HT-29 (cell line): ENCODE measurements around the gene AGBL2. TPM values are rescaled to one million over a fixed set of nuclear protein-coding genes. Genes with fewer than 3 reads are reported as not detected.
"Not testable (repeated sequence)": the region's sequence is repeated elsewhere in the genome, so short reads cannot be mapped to it uniquely, and the experiment has no call there.

Source experiments
- DNase-seq: peaks from one replicate; pipeline ENCODE4 v3.0.0-alpha.2; 2015; ENCODE audit warnings: low spot score
- small RNA-seq: library from RNA; depleted of rRNA; stranded (forward); fragments of <200 nt; gene quantifications from one replicate; pipeline ENCODE3, GENCODE V24; 2014
- total RNA-seq: library from RNA; depleted of rRNA; stranded (reverse); fragments of >200 nt; shearing (Covaris generic); gene quantifications from 2 replicates; pipeline ENCODE4 v1.2.3, GENCODE V29; 2014; rRNA removed

AGBL2 gene
- total RNA-seq, 1 experiment from 2014 or later: 1.5 TPM

GRCh38 chr11:47636331-47636730 lies 78.8 kb downstream of the AGBL2 start:
- not testable (repeated sequence) for DNase-seq

GRCh38 chr11:47631473-47631872 lies 83.7 kb downstream of the AGBL2 start:
- no peak for DNase-seq

GRCh38 chr11:47628026-47628425 lies 87.1 kb downstream of the AGBL2 start:
- no peak for DNase-seq

GRCh38 chr11:47626234-47626633 lies 88.9 kb downstream of the AGBL2 start:
- DNase-seq: no peak

- DNase-seq: no peak
Observed at GRCh38 chr11:47620836-47621378, 94.3 kb downstream of the AGBL2 start.

GRCh38 chr11:47617417-47617809 lies 97.8 kb downstream of the AGBL2 start:
- no peak for DNase-seq

- peak; percentile 47 for DNase-seq
Observed at GRCh38 chr11:47616726-47617416, 98.3 kb downstream of the AGBL2 start.

GRCh38 chr11:47615249-47615648 lies 99.9 kb downstream of the AGBL2 start:
- DNase-seq: no peak

GRCh38 chr11:47611348-47611794 lies 103.8 kb downstream of the AGBL2 start:
- DNase-seq: no peak

- DNase-seq: no peak
Observed at GRCh38 chr11:47609675-47610074, 105.5 kb downstream of the AGBL2 start.

Small RNAs within 50 kb of the gene (small RNA-seq; reads per million reads assigned to genes)
- not detected for gene RF00019

Other genes starting within 250 kb of the AGBL2 start
- gene CELF1, start 162.2 kb downstream of the AGBL2 start, total RNA-seq: 104 and 123 TPM in 2 replicates
- 193 and 201 TPM in 2 replicates for gene PTPMT1, start 149.8 kb downstream of the AGBL2 start, total RNA-seq
- 26.5 and 29.5 TPM in 2 replicates for gene KBTBD4, start 136.4 kb downstream of the AGBL2 start, total RNA-seq
- gene NDUFS3, start 136.3 kb downstream of the AGBL2 start, total RNA-seq: 144 and 149 TPM in 2 replicates
- gene FAM180B, start 128.7 kb downstream of the AGBL2 start, total RNA-seq: not detected in 2 replicates
- gene C1QTNF4, start 121.0 kb downstream of the AGBL2 start, total RNA-seq: not detected in 2 replicates
- 103 and 109 TPM in 2 replicates for gene MTCH2, start 72.8 kb downstream of the AGBL2 start, total RNA-seq
- 34.5 and 36.9 TPM in 2 replicates for gene FNBP4, start 52.0 kb upstream of the AGBL2 start, total RNA-seq
- gene NUP160, start 133.0 kb upstream of the AGBL2 start, total RNA-seq: 36.8 and 39.5 TPM in 2 replicates